Stimulated activated naive CD8-positive, alpha-beta T cell treated with anti-CD3 and anti-CD28 coated beads, Interleukin-15, Interleukin-2, amounts not matched to agents 100 U/mL and 50 U/mL, for 24 hours (primary cell): Measurements from ENCODE around the gene MRS2.
A peak's percentile ranks its signal among the peaks of the same experiment; 100 is the strongest.
"Not testable (repeated sequence)": the region's sequence is repeated elsewhere in the genome, so short reads cannot be mapped to it uniquely, and the experiment has no call there.

ENCODE experiments used
- ATAC-seq: fragments of 150-1000 bp; cut with Tn5 transposase; one replicate; pipeline ENCODE4 v1.10.0; 2021
- DNase-seq: peaks from one replicate; pipeline ENCODE4 v3.0.0; 2021

The MRS2 gene

GRCh38 chr6:24387818-24388217, 14.9 kb upstream of the MRS2 start:
- no peak for ATAC-seq

DNA sequence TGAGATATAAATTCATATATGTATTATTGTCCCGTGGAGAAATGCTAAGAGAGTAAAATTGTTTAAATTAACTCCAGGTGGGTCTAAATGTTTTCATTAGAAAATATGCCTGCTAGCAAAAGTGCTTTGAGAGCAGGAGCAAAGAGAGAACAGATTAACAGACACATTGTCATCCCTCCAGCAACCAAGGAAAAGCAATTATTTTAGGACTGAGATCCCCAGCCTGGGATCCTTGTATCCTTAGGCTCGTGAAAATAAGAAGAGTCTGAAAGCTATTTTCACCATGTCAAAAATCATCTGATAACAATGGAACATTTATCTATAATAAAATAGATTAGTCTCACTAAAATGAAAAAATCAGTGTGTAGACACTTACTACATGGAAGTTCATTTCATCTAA, 11.5 kb upstream of the MRS2 start:
- DNase-seq (no peak), ATAC-seq (no peak)

More at GRCh38 chr6:24387818-24388217, 14.9 kb upstream of the MRS2 start:
- no peak for DNase-seq

DNA sequence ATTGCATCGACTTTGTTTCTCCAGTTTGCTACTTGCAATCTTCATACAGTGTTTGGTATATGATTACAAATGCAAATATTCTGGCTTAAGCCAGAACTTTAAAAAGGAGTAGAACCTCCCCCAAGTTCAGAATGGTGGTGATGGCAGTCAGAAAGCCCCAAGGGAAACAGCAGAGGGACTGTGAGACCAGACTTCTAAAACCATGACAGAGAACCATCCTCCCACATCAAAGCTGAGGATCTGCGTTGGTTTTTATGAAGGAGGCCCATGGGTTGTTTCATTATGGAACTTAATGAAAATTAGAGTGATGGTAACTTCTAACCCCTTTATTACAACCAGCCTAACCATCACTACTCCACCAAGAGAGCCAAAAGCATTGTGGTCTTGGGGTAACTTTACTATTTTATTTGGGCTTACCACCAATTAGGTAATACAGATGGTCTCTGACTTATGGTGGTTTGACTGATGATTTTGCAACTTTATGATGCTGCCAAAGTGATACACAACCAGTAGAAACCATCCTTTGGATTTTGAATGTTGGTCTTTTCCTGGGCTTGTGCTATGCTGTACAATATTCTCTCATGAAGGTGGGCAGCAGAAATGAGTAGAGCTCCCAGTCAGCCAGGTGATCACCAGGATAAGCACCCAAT, 10.9 kb upstream of the MRS2 start:
- ATAC-seq (peak; percentile 52), DNase-seq (no peak)

- no peak for DNase-seq
- ATAC-seq = no peak
Observed at GRCh38 chr6:24394061-24394779, 8.5 kb upstream of the MRS2 start.

DNA sequence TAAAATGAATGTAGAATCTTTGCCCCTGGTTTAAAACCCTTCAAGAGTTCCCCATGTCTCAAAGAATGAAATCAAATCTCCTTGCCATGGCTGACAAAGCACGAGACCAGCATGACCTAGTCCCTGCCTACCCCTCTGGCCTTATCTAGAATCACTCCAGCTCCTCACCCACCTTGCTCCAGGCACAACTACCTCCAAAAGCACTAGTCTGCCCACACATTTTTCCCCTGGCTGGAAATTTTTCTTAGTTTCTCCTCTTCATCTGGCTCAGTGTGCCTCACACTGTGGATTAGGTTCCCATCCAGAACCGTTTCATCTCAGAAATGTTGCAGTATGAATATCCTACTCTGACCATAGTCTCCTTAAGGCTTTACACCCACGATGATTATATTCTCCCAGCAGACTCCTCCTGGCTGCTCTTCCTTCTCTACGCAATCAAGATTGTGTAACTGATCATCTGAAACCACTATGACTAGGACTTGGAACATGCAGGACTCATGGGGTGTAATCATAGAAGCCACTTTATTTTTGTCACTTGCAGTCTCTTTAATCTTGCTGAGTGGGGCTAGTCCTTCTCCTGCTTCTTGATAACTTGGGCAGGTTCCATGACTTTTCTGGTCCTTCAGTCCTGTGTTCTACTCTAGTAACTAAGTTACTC, 7.8 kb upstream of the MRS2 start:
- DNase-seq = no peak
- no peak for ATAC-seq

DNA sequence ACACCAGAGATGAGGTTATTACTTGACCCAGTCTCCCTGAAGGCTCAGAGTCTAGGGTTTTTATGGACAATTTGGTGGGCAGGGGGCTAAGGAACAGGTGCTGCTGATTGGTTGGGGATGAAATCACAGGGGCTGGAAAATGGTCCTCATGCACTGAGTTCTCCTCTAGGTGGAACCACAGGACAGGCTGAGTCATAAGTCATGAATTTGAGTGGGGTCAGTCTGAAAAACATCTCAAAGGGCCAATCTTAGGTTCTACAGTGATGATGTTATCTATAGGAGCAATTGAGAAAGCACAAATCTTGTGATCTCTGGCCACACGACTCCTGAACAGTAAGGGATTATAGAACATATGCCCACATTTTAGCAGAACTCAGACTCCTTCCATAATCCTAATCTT, 5.9 kb upstream of the MRS2 start:
- DNase-seq (no peak), ATAC-seq (no peak)

DNA sequence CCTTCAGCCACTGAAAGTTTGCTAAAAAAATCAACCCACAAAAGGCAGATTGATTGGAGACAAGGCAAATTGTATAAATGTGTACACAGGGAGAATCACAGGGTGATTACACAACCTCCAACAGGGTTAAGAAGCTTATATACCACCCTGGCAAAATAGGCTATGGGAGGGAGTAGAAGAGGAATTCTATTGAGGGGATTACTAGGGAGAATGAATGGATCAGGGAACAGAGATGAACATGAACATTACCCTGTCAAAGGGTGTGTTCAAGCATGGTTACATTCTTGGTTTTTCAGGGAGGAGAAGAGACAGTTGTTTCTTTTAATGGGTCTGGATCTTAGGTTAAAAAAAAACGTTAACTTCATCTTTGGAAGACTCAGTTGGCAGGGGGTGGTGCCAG, 5.1 kb upstream of the MRS2 start:
- no peak for DNase-seq
- no peak for ATAC-seq

DNA sequence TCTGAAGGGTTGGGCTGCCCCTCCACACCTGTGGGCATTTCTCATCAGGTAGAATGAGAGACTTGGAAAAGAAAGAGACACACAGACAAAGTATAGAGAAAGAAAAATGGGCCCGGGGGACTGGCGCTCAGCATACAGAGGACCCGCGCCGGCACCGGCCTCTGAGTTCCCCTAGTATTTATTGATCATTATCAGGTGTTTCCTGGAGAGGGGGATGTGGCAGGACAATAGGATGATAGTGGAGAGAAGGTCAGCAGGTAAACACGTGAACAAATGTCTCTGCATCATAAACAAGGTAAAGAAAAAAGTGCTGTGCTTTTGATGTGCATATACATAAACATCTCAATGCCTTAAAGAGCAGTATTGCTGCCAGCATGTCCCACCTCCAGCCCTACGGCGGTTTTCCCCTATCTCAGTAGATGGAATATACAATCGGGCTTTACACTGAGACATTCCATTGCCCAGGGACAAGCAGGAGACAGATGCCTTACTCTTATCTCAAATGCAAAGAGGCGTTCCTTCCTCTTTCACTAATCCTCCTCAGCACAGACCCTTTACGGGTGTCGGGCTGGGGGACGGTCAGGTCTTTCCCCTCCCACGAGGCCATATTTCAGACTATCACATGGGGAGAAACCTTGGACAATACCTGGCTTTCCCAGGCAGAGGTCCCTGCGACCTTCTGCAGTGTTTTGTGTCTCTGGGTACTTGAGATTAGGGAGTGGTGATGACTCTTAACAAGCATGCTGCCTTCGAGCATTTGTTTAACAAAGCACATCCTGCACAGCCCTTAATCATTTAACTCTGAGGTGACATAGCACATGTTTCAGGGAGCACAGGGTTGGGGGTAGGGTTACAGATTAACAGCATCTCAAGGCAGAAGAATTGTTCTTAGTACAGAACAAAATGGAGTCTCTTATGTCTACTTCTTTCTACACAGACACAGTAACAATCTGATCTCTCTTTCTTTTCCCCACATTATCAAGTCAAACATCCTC, 2.4 kb upstream of the MRS2 start:
- ATAC-seq, DNase-seq: not testable (repeated sequence)

DNA sequence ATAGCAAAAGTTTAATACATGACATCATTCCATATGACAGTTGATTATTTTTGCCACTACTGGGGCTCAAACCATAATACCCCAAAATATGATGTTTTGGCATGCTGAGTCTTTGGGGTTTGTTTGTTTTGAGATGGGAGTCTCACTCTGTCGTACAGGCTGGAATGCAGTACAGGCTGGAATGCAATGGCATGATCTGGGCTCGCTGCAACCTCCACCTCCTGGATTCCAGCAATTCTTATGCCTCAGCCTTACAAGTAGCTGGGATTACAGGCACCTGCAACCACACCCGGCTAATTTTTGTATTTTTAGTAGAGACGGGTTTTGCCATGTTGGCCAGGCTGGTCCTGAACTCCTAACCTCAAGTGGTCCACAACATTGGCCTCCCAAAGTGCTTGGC, 1.3 kb upstream of the MRS2 start:
- ATAC-seq (no peak), DNase-seq (no peak)

DNA sequence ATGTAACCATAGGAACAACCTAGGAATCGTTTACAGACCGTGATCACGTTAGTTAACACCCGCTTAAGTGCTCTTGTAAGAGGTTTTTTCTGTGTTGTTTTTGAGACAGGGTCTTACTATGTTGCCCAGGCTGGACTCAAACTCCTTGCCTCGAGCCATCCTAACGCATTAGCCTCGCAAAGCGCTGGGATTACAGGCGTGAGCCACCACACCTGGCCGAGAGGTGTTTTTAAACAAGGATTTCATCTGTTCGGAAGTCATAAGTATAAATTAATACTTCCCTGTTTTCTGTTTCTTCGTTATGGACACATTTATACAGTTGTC, 727 bp downstream of the MRS2 start:
- no peak for ATAC-seq
- DNase-seq = no peak

- no peak for DNase-seq
- ATAC-seq = no peak
Observed at GRCh38 chr6:24405262-24405661, 2.5 kb downstream of the MRS2 start.

DNA sequence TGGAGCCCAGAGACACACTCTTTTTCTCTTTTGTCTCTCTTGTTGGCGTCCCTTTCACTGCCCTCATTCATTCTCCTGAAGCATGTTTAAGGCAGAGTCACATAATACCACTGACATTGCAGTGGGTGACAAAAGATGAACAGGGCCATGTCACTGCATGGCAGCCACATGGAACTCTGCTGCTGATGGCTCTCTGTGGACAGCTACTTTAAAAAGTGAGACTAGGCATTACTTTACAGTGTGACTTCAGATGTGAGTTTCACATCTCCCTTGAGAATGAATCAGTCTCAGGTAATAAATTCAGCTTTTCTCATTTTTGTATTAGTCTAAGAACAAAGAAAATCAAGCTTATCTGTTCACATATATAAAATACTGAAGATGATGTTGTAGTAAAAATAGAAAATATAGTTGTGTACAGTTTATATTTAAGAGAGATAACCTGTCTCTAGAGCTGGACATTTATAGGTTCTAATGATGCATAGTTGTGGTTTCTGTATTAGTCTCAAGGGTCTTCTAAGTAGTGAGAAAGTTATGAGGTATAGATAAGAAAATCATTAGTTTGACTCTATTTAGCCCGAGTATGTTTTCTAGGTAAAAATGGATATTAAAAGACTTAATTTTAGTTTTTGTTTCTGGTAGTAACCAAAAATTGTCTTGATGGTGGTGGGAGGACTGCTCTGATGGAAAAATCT, 6.1 kb downstream of the MRS2 start:
- DNase-seq (no peak), ATAC-seq (no peak)

- ATAC-seq = no peak
Observed at GRCh38 chr6:24410622-24411021, 7.9 kb downstream of the MRS2 start.

GRCh38 chr6:24412294-24412693, 9.6 kb downstream of the MRS2 start:
- DNase-seq (no peak), ATAC-seq (no peak)

More at GRCh38 chr6:24410622-24411021, 7.9 kb downstream of the MRS2 start:
- DNase-seq = no peak

DNA sequence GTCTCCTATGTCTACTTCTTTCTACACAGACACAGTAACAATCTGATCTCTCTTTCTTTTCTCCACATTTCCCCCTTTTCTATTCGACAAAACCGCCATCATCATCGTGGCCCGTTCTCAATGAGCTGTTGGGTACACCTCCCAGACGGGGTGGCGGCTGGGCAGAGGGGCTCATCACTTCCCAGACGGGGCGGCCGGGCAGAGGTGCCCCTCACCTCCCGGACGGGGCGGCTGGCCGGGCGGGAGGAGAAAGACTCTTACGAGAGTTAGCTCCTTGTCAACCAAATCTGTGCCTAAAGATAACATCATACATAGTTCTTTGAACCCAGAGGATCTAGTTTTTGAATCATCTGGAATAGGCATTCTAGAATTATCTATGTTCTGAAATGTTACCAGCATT, 11.8 kb downstream of the MRS2 start:
- not testable (repeated sequence) for DNase-seq, ATAC-seq

GRCh38 chr6:24415753-24416152, 13.0 kb downstream of the MRS2 start:
- ATAC-seq (no peak), DNase-seq (no peak)

GRCh38 chr6:24419526-24419925, 16.8 kb downstream of the MRS2 start:
- ATAC-seq = no peak
- DNase-seq = no peak

DNA sequence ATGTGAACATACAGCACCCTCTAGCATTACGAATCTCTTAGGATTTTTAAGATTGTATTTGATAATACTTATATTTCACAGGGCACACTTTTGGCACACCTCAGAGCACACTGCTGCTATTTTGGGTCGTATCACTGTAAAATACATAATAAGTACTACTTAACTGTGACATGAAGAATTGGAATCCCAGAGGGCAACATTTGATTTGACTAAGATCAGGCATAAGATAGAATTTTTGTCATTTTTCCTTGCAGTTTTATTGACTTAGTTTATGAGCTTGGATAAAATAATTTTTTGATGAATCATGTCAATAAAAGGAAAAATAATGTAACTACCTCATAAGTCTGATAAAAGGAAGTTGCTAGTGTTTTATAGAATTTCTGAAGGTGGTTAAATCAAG, 22.4 kb downstream of the MRS2 start:
- ATAC-seq = no peak
- no peak for DNase-seq

DNA sequence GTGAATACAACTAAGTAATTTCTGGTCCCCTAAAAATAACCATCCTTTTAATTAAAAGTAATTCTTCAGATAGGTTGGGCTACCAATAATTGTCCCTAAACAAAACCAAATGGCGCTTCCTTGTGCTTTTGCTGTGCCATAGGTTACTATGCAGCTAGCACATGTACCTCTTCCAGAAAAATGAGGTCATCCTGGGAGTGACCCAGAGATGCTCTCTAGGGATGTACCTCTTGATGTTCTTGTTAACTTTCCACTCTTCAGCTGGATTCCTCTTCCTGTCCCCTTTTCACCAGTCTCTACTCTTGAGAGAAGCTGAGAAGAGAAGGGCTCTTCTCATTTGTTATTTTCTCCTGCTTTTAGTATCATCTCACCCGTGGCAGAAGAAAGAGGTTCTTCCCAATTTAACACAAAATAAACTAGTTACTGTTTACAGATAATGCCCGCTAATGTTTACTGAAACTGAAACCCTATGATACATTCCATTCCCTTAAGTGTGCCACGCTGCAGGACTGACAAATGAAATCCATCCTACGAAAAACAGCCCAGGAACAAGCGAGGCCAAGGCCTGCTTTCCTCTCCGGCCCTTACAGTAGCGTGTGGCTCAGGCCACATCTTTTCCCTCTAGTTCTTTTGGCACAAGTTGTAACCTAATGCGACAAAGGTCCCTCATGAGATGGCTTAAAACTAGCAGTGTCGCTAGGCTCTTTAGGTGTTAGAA, 24.2 kb downstream of the MRS2 start:
- no peak for DNase-seq
- no peak for ATAC-seq

GRCh38 chr6:24428615-24429014, 25.9 kb downstream of the MRS2 start:
- ATAC-seq = no peak
- DNase-seq = no peak

DNA sequence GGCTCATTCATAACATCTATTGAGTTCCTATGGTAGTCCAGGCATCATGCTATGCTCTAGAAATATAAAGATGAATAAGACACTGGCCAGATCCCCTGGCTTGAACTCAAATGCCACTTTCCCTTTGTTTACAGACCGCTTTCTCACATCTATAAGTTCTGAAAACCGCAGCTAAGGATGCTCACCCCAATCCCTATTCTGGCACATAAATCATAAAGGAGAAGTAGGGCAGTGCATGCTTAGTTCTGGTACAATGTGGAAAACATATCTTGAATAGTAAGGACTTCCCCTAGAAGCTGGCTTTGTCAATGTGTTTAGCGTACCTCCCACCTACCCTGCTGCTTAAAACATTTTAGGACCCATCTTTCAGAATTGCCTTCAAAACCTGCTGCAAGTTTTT, 26.4 kb downstream of the MRS2 start:
- ATAC-seq (no peak), DNase-seq (no peak)
